ENCODE results near the gene CNOT1.

The CNOT1 gene

DNA sequence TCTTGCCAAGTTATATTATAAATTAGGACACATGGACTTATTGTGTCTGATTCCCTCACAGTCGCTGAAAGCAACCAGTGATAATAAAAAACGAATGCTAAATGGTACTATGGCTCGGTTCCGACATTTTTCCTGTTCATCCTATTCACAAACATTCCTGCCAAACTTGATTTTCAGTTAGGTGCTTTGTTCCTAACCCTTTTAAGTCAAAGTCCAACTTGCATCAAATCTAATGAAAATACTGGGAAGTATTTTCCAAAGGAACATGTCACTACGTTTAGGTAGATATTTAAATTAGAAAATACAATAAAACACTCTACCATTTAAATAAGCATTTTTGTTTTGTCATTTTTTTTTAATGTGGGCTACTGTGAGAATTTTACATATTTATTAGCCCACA lies 93.3 kb downstream of the CNOT1 start:
- Histone ChIP-seq H3K9me3 (ENCODE audit: control insufficient read depth, insufficient read depth, low read depth, low read length) (no peaks in the 10 kb centered on the region), H3K4me1 (ENCODE audit: control insufficient read depth, insufficient read depth, low read length) (no peaks in the 10 kb centered on the region), H3K36me3 (ENCODE audit: control insufficient read depth in 2 of 2, insufficient read depth in 1 of 2, low read length in 2 of 2) (peaks cover 76 to 98% of the 10 kb centered on the region in 2 experiments), H3K27ac (ENCODE audit: extremely low read depth, low read depth, low read length) (no peak overlapping the region), H3K4me3 (ENCODE audit: low read depth, low read length) (no peak overlapping the region)
- ChIA-PET CTCF (interaction anchor here (0.7 kb wide), 2 partner anchors 140 to 1063 kb away, joined by 3 to 4 read pairs; no protein-coding TSS in a partner anchor), POLR2A (no interaction called here)
- TF ChIP-seq ZFHX2 (tag by site-specific recombination; conservative IDR thresholded peaks at IDR 0.05) (no peak), ZNF600 (tag by site-specific recombination; IDR thresholded peaks at IDR 0.05) (no peak), ZFP41 (tag by site-specific recombination; IDR thresholded peaks at IDR 0.05; ENCODE audit: borderline replicate concordance) (no peak), ZNF132 (tag by site-specific recombination; IDR thresholded peaks at IDR 0.05; ENCODE audit: borderline replicate concordance) (no peak), ZNF664 (tag by site-specific recombination; IDR thresholded peaks at IDR 0.05) (0 out of 2 replicates have a peak, but pooled peaks have one; percentile 42), ZNF843 (tag by site-specific recombination; IDR thresholded peaks at IDR 0.05) (no peak), ZNF140 (tag by site-specific recombination; IDR thresholded peaks at IDR 0.05) (no peak)
- TF ChIP-seq, protein P1, sequence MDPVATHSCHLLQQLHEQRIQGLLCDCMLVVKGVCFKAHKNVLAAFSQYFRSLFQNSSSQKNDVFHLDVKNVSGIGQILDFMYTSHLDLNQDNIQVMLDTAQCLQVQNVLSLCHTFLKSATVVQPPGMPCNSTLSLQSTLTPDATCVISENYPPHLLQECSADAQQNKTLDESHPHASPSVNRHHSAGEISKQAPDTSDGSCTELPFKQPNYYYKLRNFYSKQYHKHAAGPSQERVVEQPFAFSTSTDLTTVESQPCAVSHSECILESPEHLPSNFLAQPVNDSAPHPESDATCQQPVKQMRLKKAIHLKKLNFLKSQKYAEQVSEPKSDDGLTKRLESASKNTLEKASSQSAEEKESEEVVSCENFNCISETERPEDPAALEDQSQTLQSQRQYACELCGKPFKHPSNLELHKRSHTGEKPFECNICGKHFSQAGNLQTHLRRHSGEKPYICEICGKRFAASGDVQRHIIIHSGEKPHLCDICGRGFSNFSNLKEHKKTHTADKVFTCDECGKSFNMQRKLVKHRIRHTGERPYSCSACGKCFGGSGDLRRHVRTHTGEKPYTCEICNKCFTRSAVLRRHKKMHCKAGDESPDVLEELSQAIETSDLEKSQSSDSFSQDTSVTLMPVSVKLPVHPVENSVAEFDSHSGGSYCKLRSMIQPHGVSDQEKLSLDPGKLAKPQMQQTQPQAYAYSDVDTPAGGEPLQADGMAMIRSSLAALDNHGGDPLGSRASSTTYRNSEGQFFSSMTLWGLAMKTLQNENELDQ (tag by site-specific recombination; IDR thresholded peaks at IDR 0.05; ENCODE audit: low read depth), result no peak

DNA sequence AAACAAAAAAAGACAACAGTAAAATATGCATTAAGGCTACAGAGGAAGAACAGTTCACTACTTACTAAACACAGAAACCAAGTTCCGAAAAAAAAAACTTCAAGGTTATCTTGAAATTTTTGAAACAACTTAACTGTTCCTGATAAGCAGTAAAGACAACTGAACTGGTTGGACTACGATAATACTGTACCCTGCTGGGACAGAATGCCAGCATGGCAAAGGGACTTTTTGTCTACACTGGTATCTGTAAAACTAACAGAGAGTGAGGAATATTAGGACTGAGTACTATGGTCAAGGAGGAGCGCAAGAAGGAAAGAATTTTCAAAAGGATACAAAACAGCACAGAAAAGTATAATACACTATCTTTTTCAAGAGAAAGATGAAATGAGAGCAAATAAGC lies 94.5 kb downstream of the CNOT1 start:
- TF ChIP-seq ZNF561 (tag by site-specific recombination; IDR thresholded peaks at IDR 0.05; ENCODE audit: borderline replicate concordance), result no peak
- H3K36me3 ChIP-seq (ENCODE audit: control insufficient read depth in 2 of 2, insufficient read depth in 1 of 2, low read length in 2 of 2), result peaks cover 74 to 99% of the 10 kb centered on the region in 2 experiments
- H3K9me3 ChIP-seq (ENCODE audit: control insufficient read depth, insufficient read depth, low read depth, low read length), result no peaks in the 10 kb centered on the region
- ChIA-PET POLR2A (no interaction called here), CTCF (interaction anchor here (1.0 kb wide), 1 partner anchor 13 kb away, joined by 4 read pairs; no protein-coding TSS in a partner anchor)
- no peak overlapping the region for H3K4me3 ChIP-seq (ENCODE audit: low read depth, low read length)
- no peaks in the 10 kb centered on the region for H3K4me1 ChIP-seq (ENCODE audit: control insufficient read depth, insufficient read depth, low read length)
- no peak overlapping the region for H3K27ac ChIP-seq (ENCODE audit: extremely low read depth, low read depth, low read length)

DNA sequence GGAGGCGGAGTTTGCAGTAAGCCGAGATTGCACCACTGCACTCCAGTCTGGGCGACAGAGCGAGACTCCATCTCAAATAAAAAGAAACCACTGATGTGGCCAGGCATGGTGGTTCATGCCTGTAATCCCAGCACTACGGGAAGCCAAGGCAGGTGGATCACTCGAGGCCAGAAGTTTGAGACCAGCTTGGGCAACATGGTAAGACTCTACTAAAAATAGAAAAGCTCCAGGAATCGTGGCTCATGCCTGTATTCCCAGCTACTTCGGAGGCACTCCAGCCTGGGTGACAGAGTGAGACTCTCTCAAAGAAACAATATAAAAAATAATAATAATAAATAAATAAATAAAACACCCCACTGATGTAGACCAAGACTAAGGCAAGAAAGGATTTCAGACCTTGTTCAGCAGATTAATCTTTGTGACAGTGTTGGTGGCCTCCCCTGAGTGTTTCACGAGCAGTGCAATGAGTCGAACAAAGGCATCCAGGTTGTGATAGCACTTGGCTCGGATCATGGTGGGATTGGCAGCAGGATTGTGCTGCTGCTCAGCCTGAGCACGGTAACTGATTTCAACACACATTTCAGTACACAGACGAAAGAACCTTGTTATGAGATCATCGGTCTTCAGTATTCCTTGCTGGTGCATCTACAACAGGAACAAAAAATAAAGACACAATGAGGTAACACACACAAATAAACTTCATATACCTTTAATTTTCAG lies 95.7 kb downstream of the CNOT1 start:
- H3K4me3 ChIP-seq (ENCODE audit: low read depth, low read length), result no peak overlapping the region
- ChIA-PET CTCF (no interaction called here), POLR2A (no interaction called here)
- H3K9me3 ChIP-seq (ENCODE audit: control insufficient read depth, insufficient read depth, low read depth, low read length), result no peaks in the 10 kb centered on the region
- H3K4me1 ChIP-seq (ENCODE audit: control insufficient read depth, insufficient read depth, low read length), result no peaks in the 10 kb centered on the region
- H3K27ac ChIP-seq (ENCODE audit: extremely low read depth, low read depth, low read length), result no peak overlapping the region
- H3K36me3 ChIP-seq (ENCODE audit: control insufficient read depth in 2 of 2, insufficient read depth in 1 of 2, low read length in 2 of 2), result peaks cover 70 to 99% of the 10 kb centered on the region in 2 experiments
- no peak for TF ChIP-seq ZNF473 (tag by site-specific recombination; IDR thresholded peaks at IDR 0.05)
- TF ChIP-seq, protein P2, sequence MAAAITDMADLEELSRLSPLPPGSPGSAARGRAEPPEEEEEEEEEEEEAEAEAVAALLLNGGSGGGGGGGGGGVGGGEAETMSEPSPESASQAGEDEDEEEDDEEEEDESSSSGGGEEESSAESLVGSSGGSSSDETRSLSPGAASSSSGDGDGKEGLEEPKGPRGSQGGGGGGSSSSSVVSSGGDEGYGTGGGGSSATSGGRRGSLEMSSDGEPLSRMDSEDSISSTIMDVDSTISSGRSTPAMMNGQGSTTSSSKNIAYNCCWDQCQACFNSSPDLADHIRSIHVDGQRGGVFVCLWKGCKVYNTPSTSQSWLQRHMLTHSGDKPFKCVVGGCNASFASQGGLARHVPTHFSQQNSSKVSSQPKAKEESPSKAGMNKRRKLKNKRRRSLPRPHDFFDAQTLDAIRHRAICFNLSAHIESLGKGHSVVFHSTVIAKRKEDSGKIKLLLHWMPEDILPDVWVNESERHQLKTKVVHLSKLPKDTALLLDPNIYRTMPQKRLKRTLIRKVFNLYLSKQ (tag by site-specific recombination; IDR thresholded peaks at IDR 0.05; ENCODE audit: borderline replicate concordance), result no peak
- TF ChIP-seq, protein P3, sequence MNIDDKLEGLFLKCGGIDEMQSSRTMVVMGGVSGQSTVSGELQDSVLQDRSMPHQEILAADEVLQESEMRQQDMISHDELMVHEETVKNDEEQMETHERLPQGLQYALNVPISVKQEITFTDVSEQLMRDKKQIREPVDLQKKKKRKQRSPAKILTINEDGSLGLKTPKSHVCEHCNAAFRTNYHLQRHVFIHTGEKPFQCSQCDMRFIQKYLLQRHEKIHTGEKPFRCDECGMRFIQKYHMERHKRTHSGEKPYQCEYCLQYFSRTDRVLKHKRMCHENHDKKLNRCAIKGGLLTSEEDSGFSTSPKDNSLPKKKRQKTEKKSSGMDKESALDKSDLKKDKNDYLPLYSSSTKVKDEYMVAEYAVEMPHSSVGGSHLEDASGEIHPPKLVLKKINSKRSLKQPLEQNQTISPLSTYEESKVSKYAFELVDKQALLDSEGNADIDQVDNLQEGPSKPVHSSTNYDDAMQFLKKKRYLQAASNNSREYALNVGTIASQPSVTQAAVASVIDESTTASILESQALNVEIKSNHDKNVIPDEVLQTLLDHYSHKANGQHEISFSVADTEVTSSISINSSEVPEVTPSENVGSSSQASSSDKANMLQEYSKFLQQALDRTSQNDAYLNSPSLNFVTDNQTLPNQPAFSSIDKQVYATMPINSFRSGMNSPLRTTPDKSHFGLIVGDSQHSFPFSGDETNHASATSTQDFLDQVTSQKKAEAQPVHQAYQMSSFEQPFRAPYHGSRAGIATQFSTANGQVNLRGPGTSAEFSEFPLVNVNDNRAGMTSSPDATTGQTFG (tag by site-specific recombination; IDR thresholded peaks at IDR 0.05; ENCODE audit: borderline replicate concordance), result no peak
- no peak for TF ChIP-seq HOXD13 (CRISPR knock-in tag; IDR thresholded peaks at IDR 0.05; ENCODE audit: borderline replicate concordance)
- no peak for TF ChIP-seq ZBTB8A (tag by site-specific recombination; IDR thresholded peaks at IDR 0.05)
- no peak for TF ChIP-seq GFI1B (tag by site-specific recombination; IDR thresholded peaks at IDR 0.05)
- TF ChIP-seq, protein P4, sequence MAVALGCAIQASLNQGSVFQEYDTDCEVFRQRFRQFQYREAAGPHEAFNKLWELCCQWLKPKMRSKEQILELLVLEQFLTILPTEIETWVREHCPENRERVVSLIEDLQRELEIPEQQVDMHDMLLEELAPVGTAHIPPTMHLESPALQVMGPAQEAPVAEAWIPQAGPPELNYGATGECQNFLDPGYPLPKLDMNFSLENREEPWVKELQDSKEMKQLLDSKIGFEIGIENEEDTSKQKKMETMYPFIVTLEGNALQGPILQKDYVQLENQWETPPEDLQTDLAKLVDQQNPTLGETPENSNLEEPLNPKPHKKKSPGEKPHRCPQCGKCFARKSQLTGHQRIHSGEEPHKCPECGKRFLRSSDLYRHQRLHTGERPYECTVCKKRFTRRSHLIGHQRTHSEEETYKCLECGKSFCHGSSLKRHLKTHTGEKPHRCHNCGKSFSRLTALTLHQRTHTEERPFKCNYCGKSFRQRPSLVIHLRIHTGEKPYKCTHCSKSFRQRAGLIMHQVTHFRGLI (tag by site-specific recombination; IDR thresholded peaks at IDR 0.05), result no peak
- no peak for TF ChIP-seq ZFP69B (tag by site-specific recombination; IDR thresholded peaks at IDR 0.05)
- TF ChIP-seq ZIC2 (tag by site-specific recombination; IDR thresholded peaks at IDR 0.05), result no peak
- no peak for TF ChIP-seq ZNF792 (tag by site-specific recombination; IDR thresholded peaks at IDR 0.05)
- TF ChIP-seq ZNF521 (tag by site-specific recombination; IDR thresholded peaks at IDR 0.05), result no peak
- TF ChIP-seq, protein P5, sequence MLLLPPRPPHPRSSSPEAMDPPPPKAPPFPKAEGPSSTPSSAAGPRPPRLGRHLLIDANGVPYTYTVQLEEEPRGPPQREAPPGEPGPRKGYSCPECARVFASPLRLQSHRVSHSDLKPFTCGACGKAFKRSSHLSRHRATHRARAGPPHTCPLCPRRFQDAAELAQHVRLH (tag by site-specific recombination; IDR thresholded peaks at IDR 0.05), result no peak
- no peak for TF ChIP-seq ZNF600 (tag by site-specific recombination; IDR thresholded peaks at IDR 0.05)
